Upper lobe of right lung (tissue), 1 donor: ENCODE results near the gene PRKN. TPM values are rescaled to one million over a fixed set of nuclear protein-coding genes. Genes with fewer than 3 reads are reported as not detected.

Experiments
- ATAC-seq: fragments of 200-7000 bp; cut with Tn5 transposase; one replicate; pipeline ENCODE4 v1.9.1; 2020; ENCODE audit warnings: mild to moderate bottlenecking, moderate library complexity
- DNase-seq: peaks from one replicate; pipeline ENCODE4 v3.0.0-alpha.2; 2020
- H3K27ac ChIP-seq: fragments of 200-600 bp; one replicate; pipeline ENCODE4 v1.8.0; 2022
- H3K27me3 ChIP-seq: fragments of 200-600 bp; one replicate; pipeline ENCODE4 v1.8.0; 2022; ENCODE audit warnings: mild to moderate bottlenecking
- H3K36me3 ChIP-seq: fragments of 200-600 bp; one replicate; pipeline ENCODE4 v1.8.0; 2022
- H3K4me1 ChIP-seq: fragments of 200-600 bp; one replicate; pipeline ENCODE4 v1.8.0; 2022
- H3K4me3 ChIP-seq: fragments of 200-600 bp; one replicate; pipeline ENCODE4 v1.8.0; 2022; ENCODE audit warnings: mild to moderate bottlenecking
- H3K9me3 ChIP-seq: fragments of 200-600 bp; one replicate; pipeline ENCODE4 v1.8.0; 2022
- intact Hi-C: fragments of 100-400 bp; cut with DNase I; formaldehyde crosslinking; loops from one replicate; pipeline ENCODE4 v1.11.0; 2022
- total RNA-seq: library from RNA; stranded (reverse); fragmentation: NEBNext Ultra II Directional; extraction: Animal tissue kit (Norgen Biotek cat#: 25700); gene quantifications from one replicate; pipeline ENCODE4 v1.2.1, GENCODE V29; 2021
- TF ChIP-seq, protein P1 (sequence below): fragments of 200-600 bp; IDR thresholded peaks from one replicate; pipeline ENCODE4 v1.8.0; 2022; ENCODE audit warnings: antibody characterized with exemption
- donor health status: DM: no; HTN: yes; CAD: no; lungs with severe emphysema.

The PRKN gene
- total RNA-seq, 1 donor from 2014 or later = 2.7 TPM

DNA sequence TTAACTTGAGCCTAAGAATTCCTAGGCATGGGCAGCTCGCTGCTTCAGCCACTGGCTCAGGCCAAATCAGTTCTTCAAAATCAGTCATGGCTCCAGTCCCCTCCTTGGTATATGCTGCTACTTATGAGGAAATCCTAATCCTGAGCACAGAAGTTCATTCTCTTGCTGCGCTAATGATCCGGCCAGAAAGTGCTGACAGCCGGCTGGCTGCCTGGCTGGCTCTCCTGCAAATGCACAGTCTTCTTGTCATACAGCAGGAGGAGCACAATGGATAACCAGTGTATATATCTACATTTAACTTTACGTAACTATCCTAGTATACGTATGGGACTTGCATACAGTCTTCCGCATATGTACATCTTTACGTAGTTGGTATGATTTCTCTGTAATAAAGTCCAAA is 500.8 kb downstream of the PRKN start:
- Histone ChIP-seq H3K36me3 (no peaks in the 10 kb centered on the region), H3K27me3 (no peaks in the 10 kb centered on the region), H3K4me1 (no peaks in the 10 kb centered on the region), H3K27ac (no peak overlapping the region), H3K4me3 (no peak overlapping the region), H3K9me3 (no peaks in the 10 kb centered on the region)
- TF ChIP-seq, protein P1, sequence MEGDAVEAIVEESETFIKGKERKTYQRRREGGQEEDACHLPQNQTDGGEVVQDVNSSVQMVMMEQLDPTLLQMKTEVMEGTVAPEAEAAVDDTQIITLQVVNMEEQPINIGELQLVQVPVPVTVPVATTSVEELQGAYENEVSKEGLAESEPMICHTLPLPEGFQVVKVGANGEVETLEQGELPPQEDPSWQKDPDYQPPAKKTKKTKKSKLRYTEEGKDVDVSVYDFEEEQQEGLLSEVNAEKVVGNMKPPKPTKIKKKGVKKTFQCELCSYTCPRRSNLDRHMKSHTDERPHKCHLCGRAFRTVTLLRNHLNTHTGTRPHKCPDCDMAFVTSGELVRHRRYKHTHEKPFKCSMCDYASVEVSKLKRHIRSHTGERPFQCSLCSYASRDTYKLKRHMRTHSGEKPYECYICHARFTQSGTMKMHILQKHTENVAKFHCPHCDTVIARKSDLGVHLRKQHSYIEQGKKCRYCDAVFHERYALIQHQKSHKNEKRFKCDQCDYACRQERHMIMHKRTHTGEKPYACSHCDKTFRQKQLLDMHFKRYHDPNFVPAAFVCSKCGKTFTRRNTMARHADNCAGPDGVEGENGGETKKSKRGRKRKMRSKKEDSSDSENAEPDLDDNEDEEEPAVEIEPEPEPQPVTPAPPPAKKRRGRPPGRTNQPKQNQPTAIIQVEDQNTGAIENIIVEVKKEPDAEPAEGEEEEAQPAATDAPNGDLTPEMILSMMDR = no peak
- DNase-seq (no peak), ATAC-seq (no peak)
- intact Hi-C loops = no loop called here

DNA sequence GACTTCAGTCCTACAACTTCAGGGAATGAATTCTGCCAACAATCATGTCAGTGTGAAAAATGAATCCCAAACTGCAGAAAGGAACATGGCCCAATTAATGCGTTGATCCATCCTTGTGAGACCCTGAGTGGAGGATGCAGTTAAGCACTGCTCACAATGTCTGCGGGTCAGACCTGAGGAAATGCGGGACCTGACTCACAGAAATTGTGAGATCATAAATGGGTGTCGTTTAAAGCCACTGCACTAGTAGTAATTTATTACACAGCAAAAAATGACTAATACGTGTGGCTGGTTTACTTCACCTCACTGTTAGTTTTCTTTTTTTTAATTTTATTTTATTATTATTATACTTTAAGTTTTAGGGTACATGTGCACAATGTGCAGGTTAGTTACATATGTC is 505.0 kb downstream of the PRKN start:
- intact Hi-C loops = no loop called here
- H3K4me1 ChIP-seq = no peaks in the 10 kb centered on the region
- no peak overlapping the region for H3K27ac ChIP-seq
- no peaks in the 10 kb centered on the region for H3K27me3 ChIP-seq
- no peak overlapping the region for H3K4me3 ChIP-seq
- no peaks in the 10 kb centered on the region for H3K9me3 ChIP-seq
- TF ChIP-seq, protein P1 = no peak
- DNase-seq (no peak), ATAC-seq (no peak)
- no peaks in the 10 kb centered on the region for H3K36me3 ChIP-seq

DNA sequence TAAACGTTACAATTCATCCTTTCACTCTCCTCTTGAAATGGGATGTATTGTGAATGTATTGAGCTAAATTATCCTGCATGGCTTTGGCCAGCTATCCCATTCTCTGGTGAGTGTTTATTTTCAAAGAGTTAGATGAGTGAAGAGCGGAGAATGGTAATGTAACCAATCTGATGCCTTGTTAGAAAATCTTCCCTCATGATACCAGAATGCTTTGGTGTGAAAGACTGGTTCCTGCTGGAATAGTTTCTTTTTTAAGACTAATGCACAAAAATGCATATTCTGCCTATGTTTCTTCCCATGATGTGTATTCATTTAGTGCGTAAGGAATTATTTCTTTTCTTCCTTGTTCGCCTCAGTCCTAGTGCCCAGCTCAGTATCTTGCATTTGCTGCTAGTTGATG is 506.7 kb downstream of the PRKN start:
- TF ChIP-seq, protein P1 = no peak
- ATAC-seq (no peak), DNase-seq (no peak)
- H3K9me3 ChIP-seq = no peaks in the 10 kb centered on the region
- no peaks in the 10 kb centered on the region for H3K4me1 ChIP-seq
- intact Hi-C loops = no loop called here
- H3K36me3 ChIP-seq = no peaks in the 10 kb centered on the region
- no peaks in the 10 kb centered on the region for H3K27me3 ChIP-seq
- no peak overlapping the region for H3K4me3 ChIP-seq
- H3K27ac ChIP-seq = no peak overlapping the region

DNA sequence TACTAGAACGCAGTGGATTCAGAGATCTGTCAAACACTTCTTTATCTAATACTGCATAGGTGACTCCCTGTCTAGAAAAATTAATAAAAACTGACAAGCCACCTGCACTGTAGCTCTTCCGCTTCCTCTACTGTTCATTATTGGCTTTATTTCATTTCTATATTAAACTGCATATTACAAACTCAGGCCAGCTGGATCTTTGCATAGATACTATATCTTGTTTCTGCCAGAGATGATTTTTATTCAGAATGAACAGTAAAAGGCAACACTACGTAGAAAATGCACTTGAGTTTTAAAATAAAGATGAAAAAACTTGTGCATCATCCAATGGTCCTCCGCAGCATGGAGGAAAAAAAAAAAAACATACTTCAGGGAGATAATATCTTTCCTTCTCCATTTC is 508.3 kb downstream of the PRKN start:
- H3K27ac ChIP-seq = no peak overlapping the region
- no peak for DNase-seq
- no peak for ATAC-seq
- intact Hi-C loops = no loop called here
- no peaks in the 10 kb centered on the region for H3K9me3 ChIP-seq
- TF ChIP-seq, protein P1 = no peak
- no peaks in the 10 kb centered on the region for H3K27me3 ChIP-seq
- H3K36me3 ChIP-seq = no peaks in the 10 kb centered on the region
- H3K4me3 ChIP-seq = no peak overlapping the region
- H3K4me1 ChIP-seq = no peaks in the 10 kb centered on the region

DNA sequence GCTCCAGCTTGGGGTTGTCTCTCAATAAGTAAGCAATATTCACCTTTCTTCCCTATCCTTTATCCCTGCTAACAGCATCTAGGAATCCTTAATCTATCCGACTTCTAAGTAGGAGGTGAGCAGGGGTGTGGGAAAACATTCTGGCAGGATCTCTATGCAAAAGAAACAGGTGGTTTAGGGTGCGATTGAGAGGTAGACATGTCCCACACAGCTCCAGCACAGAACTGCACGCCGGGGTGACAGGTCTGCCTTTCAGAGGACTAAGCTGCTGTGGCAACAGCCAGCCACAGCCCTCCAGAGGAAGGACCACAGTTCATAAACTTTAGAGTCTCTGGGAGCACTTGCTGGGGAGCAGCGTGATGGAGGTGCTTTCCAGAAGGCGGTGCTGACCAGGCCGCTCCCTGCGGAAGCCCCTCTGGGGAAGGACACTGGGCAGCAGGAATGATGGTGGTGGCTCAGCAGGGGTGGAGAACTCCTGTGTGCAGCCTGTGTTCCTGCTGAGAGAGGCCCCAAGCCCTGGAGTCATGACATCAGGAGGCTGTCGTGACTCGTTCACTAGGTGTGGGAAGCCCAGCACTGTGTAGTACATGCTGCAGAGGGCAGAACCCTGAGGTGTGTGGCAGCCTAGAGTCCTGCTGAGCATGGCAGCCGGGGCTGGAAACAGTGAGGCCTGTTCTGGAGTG is 509.6 kb downstream of the PRKN start:
- Histone ChIP-seq H3K4me3 (no peak overlapping the region), H3K4me1 (no peaks in the 10 kb centered on the region), H3K36me3 (no peaks in the 10 kb centered on the region), H3K27ac (no peak overlapping the region), H3K27me3 (no peaks in the 10 kb centered on the region), H3K9me3 (no peaks in the 10 kb centered on the region)
- peak; percentile 32 for ATAC-seq
- TF ChIP-seq, protein P1 = no peak
- intact Hi-C loops = no loop called here
- DNase-seq = no peak

DNA sequence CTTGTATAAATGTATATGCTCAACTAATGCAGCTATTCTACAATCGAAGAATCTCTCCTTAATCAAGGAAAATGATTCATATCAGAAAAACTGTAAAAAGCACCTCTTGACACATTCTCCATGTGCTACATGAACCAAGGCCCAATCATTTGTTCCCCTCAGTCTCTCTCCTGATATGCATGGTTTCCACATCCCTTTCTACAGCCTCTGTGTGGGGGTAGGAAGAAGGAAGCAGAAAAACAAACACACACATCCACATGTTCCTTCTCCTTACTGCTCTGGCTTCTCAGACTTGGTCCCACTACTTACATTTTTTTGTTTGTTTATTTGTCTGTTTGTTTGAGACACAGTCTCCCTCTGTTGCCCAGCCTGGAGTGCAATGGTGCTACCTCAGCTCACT is 510.5 kb downstream of the PRKN start:
- Histone ChIP-seq H3K27ac (no peak overlapping the region), H3K27me3 (no peaks in the 10 kb centered on the region), H3K4me3 (no peak overlapping the region), H3K36me3 (no peaks in the 10 kb centered on the region), H3K9me3 (no peaks in the 10 kb centered on the region), H3K4me1 (no peaks in the 10 kb centered on the region)
- TF ChIP-seq, protein P1 = no peak
- intact Hi-C loops = no loop called here
- ATAC-seq = peak; percentile 54
- no peak for DNase-seq
